RCC 7860 (cell line): ENCODE results near the gene TRAPPC11.

Source experiments
- DNase-seq: peaks from one replicate; pipeline ENCODE4 v3.0.0-alpha.2; 2015; ENCODE audit warnings: low spot score
- FAIRE-seq: peaks from 2 replicates; lab custom pipeline; 2012; peaks lifted over from hg19 to GRCh38; lab: Jason Lieb, UNC

The TRAPPC11 gene

GRCh38 chr4:183755596-183755995, 96.5 kb downstream of the TRAPPC11 start:
- no peak for FAIRE-seq

DNA sequence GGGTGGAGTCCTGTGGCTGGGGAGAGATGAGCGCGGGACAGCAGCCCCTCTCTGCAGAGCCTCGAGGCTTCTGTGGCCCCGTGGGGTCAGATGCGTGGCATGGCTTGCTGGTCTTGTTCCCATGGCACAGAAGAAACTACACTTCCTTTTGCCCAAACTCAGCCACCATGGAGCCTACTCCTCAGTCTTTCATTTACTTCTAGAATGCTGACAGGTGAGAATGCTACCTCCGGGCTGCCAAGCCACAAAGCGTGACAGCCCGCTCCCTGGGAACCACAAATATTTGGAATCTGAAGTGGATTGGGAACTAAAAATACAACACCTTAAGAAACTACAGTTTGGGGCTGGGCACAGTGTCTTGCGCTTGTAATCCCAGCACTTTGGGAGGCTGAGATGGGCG, 98.0 kb downstream of the TRAPPC11 start:
- DNase-seq (no peak), FAIRE-seq (no peak)

More at GRCh38 chr4:183755596-183755995, 96.5 kb downstream of the TRAPPC11 start:
- no peak for DNase-seq

DNA sequence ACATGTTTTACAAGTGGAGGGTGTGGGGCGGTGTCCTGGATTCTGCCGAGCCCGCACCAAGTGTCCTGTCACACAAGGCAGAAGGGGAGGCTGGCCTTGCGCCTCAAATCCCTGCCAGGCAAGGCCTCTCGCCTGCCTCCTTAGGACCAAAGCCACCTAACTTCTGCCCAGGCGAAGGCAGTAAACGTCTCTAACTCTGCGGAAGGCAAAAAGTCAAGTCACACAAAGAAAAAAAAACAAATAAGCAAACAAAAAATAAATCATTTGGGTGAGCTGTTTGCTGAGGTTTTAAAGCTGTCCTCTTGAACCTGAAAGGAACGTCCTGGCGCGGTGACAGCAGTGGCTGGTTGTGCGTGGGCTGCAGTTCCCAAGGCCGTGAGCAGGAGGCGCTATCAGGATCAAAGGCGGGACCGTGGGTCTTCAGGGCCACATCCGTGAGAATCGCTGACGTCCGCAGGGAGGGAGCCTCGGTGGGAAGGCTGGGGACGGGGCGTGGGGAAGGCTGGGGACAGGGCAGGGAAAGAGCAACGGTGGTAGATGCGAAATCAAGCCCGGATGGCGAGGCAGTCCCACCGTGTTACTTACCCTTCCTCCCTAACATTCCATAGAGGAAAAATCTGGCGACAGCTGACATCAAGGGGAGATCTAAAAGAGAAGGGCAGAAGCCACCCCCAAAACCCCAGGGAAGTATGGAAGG, 99.1 kb downstream of the TRAPPC11 start:
- DNase-seq (no peak), FAIRE-seq (no peak)

DNA sequence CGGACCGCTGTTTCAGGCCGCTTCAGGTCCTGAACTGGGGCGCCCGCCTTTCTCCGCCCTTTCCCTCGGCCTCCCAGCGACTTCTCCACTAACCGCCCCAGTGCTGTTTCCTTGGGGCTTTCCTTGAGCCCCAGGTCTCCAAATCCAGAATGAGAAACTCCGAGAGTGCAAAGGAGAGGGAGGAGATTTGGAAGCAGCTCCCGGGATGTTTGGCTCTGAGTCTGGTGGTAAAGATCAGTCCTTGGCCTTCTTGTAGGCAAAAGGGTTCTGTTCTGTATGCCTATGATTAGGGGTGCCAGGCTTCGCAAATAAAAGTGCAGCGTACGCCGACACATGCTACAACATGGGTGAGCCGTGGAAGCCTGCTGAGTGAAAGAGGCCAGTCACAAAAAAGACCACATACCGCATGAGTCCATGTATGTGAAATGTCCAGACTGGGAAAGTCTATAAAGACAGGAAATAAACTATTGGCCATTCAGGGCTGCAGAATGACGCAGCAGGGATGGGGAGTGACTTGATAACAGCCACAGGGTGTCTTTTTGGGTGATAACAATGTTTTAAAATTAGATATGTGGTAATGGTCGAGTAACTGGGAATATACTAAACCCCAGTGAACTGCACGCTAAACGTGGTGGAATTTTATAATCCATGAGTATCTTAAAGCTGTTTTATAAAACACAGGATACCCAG, 99.8 kb downstream of the TRAPPC11 start:
- DNase-seq (no peak), FAIRE-seq (no peak)

DNA sequence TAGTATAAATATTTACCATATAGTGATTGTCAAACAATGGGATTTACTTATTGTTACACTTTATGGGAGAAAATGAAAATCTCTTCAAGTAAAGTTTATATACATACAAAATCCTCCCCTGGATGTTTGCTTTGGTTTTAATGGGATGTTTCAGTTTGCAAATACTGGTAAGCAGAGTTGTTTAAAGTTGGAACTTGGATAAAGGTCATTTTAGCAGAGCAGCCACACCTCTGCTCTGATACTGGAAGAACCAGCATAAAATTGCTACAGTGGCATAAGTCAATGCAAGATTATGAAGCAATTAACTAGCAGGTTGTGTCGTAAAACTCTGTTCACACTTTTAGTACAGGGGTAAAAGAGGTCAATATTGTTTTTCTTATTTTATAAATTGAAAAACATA, 101.2 kb downstream of the TRAPPC11 start:
- DNase-seq, result no peak
- no peak for FAIRE-seq
